SK-N-SH treated with all-trans-retinoic acid at 6 μM for 48 hours (cell line): ENCODE data around the gene VWA5B1.

Experiments used
- ATAC-seq: fragments of 200-7000 bp; cut with Tn5 transposase; 3 replicates; pipeline ENCODE4 v1.9.1; 2020; ENCODE audit warnings: mild to moderate bottlenecking, moderate library complexity
- ARNTL ChIP-seq: fragments of 450-650 bp; formaldehyde crosslinking; IDR thresholded peaks from 2 replicates; pipeline ENCODE4 v1.5.0; 2020; ENCODE audit warnings: low read depth, mild to moderate bottlenecking, moderate library complexity, borderline replicate concordance
- BACH2 ChIP-seq: fragments of 250-450 bp; sonication (Bioruptor Pico); IDR thresholded peaks from 2 replicates; pipeline ENCODE4 v1.9.0; 2021; ENCODE audit warnings: mild to moderate bottlenecking, borderline replicate concordance
- CREB5 ChIP-seq: fragments of 250-450 bp; sonication (Bioruptor Pico); IDR thresholded peaks from 2 replicates; pipeline ENCODE4 v1.5.1; 2020; ENCODE audit warnings: low read depth, mild to moderate bottlenecking, moderate library complexity
- CSDC2 ChIP-seq: fragments of 250-450 bp; sonication (Bioruptor Pico); IDR thresholded peaks from 2 replicates; pipeline ENCODE4 v1.5.0; 2020; ENCODE audit warnings: mild to moderate bottlenecking, moderate library complexity
- CSRNP3 ChIP-seq: fragments of 250-450 bp; sonication (Bioruptor Pico); IDR thresholded peaks from 2 replicates; pipeline ENCODE4 v1.5.1; 2021; ENCODE audit warnings: mild to moderate bottlenecking, moderate library complexity
- GLIS3 ChIP-seq: fragments of 250-450 bp; sonication (Bioruptor Pico); IDR thresholded peaks from 2 replicates; pipeline ENCODE4 v1.5.0; 2020; ENCODE audit warnings: mild to moderate bottlenecking, moderate library complexity
- OSR1 ChIP-seq: fragments of 250-450 bp; sonication (Bioruptor Pico); IDR thresholded peaks from 2 replicates; pipeline ENCODE4 v1.8.0; 2022; ENCODE audit warnings: moderate library complexity, mild to moderate bottlenecking, inconsistent platforms
- PATZ1 ChIP-seq: fragments of 250-450 bp; sonication (Bioruptor Pico); IDR thresholded peaks from 2 replicates; pipeline ENCODE4 v1.8.0; 2020; ENCODE audit warnings: mild to moderate bottlenecking, moderate library complexity, borderline replicate concordance
- POU6F1 ChIP-seq: fragments of 250-450 bp; sonication (Bioruptor Pico); IDR thresholded peaks from 2 replicates; pipeline ENCODE4 v1.8.0; 2021; ENCODE audit warnings: low read depth, mild to moderate bottlenecking, moderate library complexity, borderline replicate concordance
- PPARA ChIP-seq: fragments of 250-450 bp; sonication (Bioruptor Pico); IDR thresholded peaks from 2 replicates; pipeline ENCODE4 v1.5.0; 2020; ENCODE audit warnings: mild to moderate bottlenecking, borderline replicate concordance
- RARB ChIP-seq: fragments of 250-450 bp; sonication (Bioruptor Pico); IDR thresholded peaks from 2 replicates; pipeline ENCODE4 v1.8.0; 2021; ENCODE audit warnings: mild to moderate bottlenecking, moderate library complexity
- SNAI2 ChIP-seq: fragments of 250-450 bp; sonication (Bioruptor Pico); IDR thresholded peaks from 2 replicates; pipeline ENCODE4 v1.5.0; 2020; ENCODE audit warnings: mild to moderate bottlenecking, moderate library complexity
- TCF4 ChIP-seq: fragments of 250-450 bp; sonication (Bioruptor Pico); IDR thresholded peaks from 2 replicates; pipeline ENCODE4 v1.8.0; 2021; ENCODE audit warnings: mild to moderate bottlenecking, moderate library complexity, borderline replicate concordance
- TOX ChIP-seq: fragments of 250-450 bp; sonication (Bioruptor Pico); IDR thresholded peaks from 2 replicates; pipeline ENCODE4 v1.8.0; 2021; ENCODE audit warnings: mild to moderate bottlenecking, moderate library complexity, borderline replicate concordance
- TSHZ2 ChIP-seq: fragments of 250-450 bp; sonication (Bioruptor Pico); IDR thresholded peaks from 2 replicates; pipeline ENCODE4 v1.5.0; 2020; ENCODE audit warnings: mild to moderate bottlenecking, moderate library complexity
- ZC3H10 ChIP-seq: fragments of 250-450 bp; sonication (Bioruptor Pico); IDR thresholded peaks from 2 replicates; pipeline ENCODE4 v1.5.1; 2021; ENCODE audit warnings: mild to moderate bottlenecking, moderate library complexity
- ZFP3 ChIP-seq: fragments of 250-450 bp; sonication (Bioruptor Pico); IDR thresholded peaks from 2 replicates; pipeline ENCODE4 v1.5.0; 2020; ENCODE audit warnings: mild to moderate bottlenecking, moderate library complexity
- ZNF565 ChIP-seq: fragments of 450-650 bp; formaldehyde crosslinking; conservative IDR thresholded peaks from 2 replicates; pipeline ENCODE4 v1.5.0; 2020; ENCODE audit warnings: low read depth, mild to moderate bottlenecking, moderate library complexity
- ZNF70 ChIP-seq: fragments of 450-650 bp; formaldehyde crosslinking; IDR thresholded peaks from 2 replicates; pipeline ENCODE4 v1.5.0; 2020; ENCODE audit warnings: mild to moderate bottlenecking, moderate library complexity
- ZNF8 ChIP-seq: fragments of 450-650 bp; formaldehyde crosslinking; IDR thresholded peaks from 2 replicates; pipeline ENCODE4 v1.5.0; 2020; ENCODE audit warnings: mild to moderate bottlenecking, moderate library complexity

The VWA5B1 gene

GRCh38 chr1:20399606-20400180 is 109.0 kb downstream of the VWA5B1 start:
- TF ChIP-seq ZFP3 (CRISPR knock-in tag) (no peak), GLIS3 (CRISPR knock-in tag) (no peak), CREB5 (CRISPR knock-in tag) (no peak), SNAI2 (CRISPR knock-in tag) (no peak), CSRNP3 (CRISPR knock-in tag) (no peak), OSR1 (CRISPR knock-in tag) (no peak), RARB (CRISPR knock-in tag) (no peak), BACH2 (CRISPR knock-in tag) (no peak), ZNF8 (CRISPR knock-in tag) (no peak), TOX (CRISPR knock-in tag) (no peak)
- no peak for ATAC-seq

- ATAC-seq = no peak
- TF ChIP-seq TCF4 (CRISPR knock-in tag) = no peak
- no peak for TF ChIP-seq GLIS3 (CRISPR knock-in tag)
- no peak for TF ChIP-seq PATZ1
- TF ChIP-seq CSDC2 (CRISPR knock-in tag) = no peak
- TF ChIP-seq OSR1 (CRISPR knock-in tag) = no peak
- TF ChIP-seq ZNF8 (CRISPR knock-in tag) = no peak
- TF ChIP-seq ZNF565 (CRISPR knock-in tag) = no peak
- no peak for TF ChIP-seq TOX (CRISPR knock-in tag)
- TF ChIP-seq POU6F1 = no peak
- no peak for TF ChIP-seq TSHZ2
- TF ChIP-seq ARNTL = no peak
- no peak for TF ChIP-seq CSRNP3 (CRISPR knock-in tag)
- no peak for TF ChIP-seq PPARA (CRISPR knock-in tag)
- no peak for TF ChIP-seq ZC3H10
- TF ChIP-seq CREB5 (CRISPR knock-in tag) = no peak
- no peak for TF ChIP-seq SNAI2 (CRISPR knock-in tag)
- no peak for TF ChIP-seq ZNF70 (CRISPR knock-in tag)
Observed at GRCh38 chr1:20400341-20401177, 109.9 kb downstream of the VWA5B1 start.
